ENCODE data around the gene MIA3. TPM values are rescaled to one million over a fixed set of nuclear protein-coding genes. Genes with fewer than 3 reads are reported as not detected.

Gene MIA3
- total RNA-seq, 1 donor from 2014 or later, result 11.8 TPM

DNA sequence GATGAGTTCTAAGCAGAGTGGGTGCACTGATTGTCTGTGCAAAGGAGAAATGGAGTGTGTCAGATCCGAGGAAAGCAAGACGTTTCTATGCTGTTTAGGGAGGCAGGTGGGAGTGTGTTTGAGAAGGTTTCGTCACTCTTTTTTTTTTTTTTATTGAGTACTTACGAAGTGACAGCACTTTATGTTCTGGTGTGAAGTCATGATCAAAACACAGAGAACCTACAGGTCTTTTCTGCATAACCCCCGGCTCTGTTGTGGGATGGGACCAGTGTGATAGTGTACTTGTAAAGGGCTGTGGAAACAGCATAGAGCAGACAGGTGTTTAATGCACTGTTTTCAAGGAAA, 26.7 kb downstream of the MIA3 start:
- H3K4me3 ChIP-seq (ENCODE audit: low read depth, low read length), result peak overlapping the region; percentile 96
- no peak for DNase-seq (ENCODE audit: low read depth)
- TF ChIP-seq CTCF (conservative IDR thresholded peaks at IDR 0.05; ENCODE audit: low read depth, low read length), result no peak

DNA sequence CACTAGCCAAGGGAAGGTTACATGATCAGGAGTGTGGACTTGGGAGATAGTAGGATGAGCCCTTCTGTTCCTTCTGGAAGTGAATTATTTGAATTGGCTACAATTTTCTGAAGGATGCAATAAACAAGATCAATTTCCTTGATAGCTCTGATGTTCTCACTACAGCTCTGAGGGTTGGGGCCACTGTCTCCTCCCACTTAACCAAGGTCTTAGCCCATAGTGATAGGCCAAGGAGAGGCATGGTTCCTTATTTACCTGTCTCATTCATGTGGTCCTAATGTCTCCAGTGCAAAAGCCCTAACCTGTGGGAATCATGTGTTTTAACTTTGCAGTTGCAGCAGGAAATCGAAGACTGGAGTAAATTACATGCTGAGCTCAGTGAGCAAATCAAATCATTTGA, 34.8 kb downstream of the MIA3 start:
- no peak for DNase-seq (ENCODE audit: low read depth)
- no peak for TF ChIP-seq CTCF (conservative IDR thresholded peaks at IDR 0.05; ENCODE audit: low read depth, low read length)
- no peak overlapping the region for H3K4me3 ChIP-seq (ENCODE audit: low read depth, low read length)

DNA sequence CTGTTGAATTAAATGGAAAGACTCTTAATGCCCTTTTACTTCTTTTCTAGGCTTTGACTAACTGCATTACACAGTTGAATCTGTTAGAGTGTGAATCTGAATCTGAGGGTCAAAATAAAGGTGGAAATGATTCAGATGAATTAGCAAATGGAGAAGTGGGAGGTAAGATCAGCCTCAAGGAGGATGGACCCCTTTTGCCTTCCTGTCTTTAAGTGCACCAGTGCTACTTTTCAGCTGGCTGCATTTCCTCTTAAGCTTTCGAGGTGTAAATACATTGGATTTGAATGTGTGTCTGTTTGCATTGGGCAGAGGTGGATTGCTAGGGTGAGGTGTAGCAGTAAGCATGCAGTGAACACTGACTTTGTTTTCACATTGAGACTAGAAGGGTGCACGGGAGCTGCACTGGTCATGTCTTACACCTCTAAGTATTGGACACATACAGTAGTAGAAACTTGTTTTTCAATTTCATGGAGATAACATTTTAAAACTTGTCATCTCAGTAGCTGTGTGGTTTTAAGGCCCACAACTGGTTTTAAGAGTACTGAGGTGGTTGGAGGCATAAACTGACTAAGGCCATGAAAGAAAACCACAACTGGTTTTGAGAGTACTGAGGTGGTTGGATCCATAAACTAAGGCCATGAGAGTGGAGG, 35.4 kb downstream of the MIA3 start:
- TF ChIP-seq CTCF (conservative IDR thresholded peaks at IDR 0.05; ENCODE audit: low read depth, low read length), result no peak
- no peak overlapping the region for H3K4me3 ChIP-seq (ENCODE audit: low read depth, low read length)
- DNase-seq (ENCODE audit: low read depth), result no peak

DNA sequence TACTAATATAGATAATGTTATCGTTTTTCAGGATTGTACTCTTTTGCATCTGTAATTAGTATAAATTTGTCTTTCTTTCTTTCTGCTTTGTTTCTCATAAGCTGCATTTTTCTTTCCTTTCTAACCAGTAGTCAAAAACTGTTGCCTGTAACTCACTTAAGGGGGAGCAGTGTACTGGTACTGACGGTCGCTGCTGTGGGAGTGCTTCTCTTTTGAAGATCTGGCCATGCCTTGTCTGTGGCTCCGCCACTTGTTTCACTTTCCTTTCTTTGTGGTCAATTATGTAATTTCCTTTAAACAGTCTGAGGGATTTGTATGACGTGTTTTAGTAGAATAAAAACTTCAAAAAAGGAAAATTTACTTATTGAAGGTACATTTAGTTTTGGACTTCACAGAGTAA, 37.0 kb downstream of the MIA3 start:
- no peak overlapping the region for H3K4me3 ChIP-seq (ENCODE audit: low read depth, low read length)
- TF ChIP-seq CTCF (conservative IDR thresholded peaks at IDR 0.05; ENCODE audit: low read depth, low read length), result no peak
- DNase-seq (ENCODE audit: low read depth), result no peak

DNA sequence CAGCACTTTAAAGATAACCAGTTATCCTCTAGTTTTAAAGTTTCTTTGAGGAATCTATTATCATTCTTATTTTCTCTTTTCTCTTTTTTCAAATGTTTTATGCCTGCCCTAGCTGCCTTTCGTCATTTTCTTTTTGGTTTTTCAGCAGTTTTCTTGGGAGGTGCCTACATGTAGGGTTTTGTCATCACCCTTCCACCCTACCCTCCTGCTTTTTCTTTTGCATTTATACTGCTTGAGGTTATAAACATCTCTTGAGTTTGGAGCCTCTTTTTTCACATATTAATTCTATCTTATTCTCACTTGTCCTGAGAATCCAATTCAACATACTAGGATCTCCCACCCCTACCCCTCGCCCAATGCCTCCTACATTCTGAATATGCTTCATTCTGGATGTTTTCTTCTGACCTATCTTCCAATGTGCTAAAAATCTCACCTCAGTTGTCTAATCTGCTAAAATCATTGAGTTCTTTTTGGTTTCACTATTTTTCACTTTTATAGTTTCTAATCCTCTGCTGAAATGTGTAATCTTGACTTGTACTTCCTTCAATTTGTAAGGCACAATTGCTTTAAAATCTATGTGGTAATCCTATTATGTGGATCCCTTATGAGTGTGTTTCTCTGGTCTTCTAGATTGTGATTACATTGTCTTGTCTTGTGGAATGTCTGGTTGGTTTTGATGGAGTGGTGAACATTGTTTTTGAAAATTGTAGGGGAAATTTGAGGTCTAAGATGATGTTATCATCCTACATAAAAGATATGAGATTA, 38.7 kb downstream of the MIA3 start:
- TF ChIP-seq CTCF (conservative IDR thresholded peaks at IDR 0.05; ENCODE audit: low read depth, low read length), result no peak
- no peak for DNase-seq (ENCODE audit: low read depth)
- no peak overlapping the region for H3K4me3 ChIP-seq (ENCODE audit: low read depth, low read length)

DNA sequence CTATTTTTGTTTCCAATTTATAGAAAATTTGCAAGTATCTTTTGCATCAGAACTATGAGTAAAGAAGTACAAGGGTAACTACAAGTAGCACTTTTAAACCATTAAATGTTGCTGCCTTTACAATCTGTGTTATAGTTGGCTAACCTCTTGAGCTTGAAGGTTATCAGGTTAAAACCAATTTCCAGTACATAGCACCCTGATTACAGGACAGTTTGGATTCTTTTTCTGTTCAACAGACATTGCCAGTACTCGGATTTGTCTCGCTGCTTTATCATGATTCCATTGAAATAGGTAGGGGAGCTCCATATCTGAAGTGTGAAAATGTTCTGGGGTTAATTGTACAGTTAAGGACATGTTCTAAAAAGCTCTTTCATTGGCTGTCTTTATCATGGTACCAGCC, 40.0 kb downstream of the MIA3 start:
- DNase-seq (ENCODE audit: low read depth), result no peak
- no peak overlapping the region for H3K4me3 ChIP-seq (ENCODE audit: low read depth, low read length)
- TF ChIP-seq CTCF (conservative IDR thresholded peaks at IDR 0.05; ENCODE audit: low read depth, low read length), result no peak

Data from epithelial cell of proximal tubule (primary cell).